H1 (cell line): ENCODE measurements around the gene MOB3B. TPM values are rescaled to one million over a fixed set of nuclear protein-coding genes. Genes with fewer than 3 reads are reported as not detected.

Source experiments
- CTCF ChIA-PET: fragments of 300-600 bp; sonication (Branson Sonifier 250); formaldehyde crosslinking; loops from one replicate; lab custom pipeline; 2021; ENCODE audit not compliant: partially characterized antibody; lab: Charles Lee
- POLR2A ChIA-PET: fragments of 300-600 bp; sonication (Branson Sonifier 250); formaldehyde crosslinking; loops from one replicate; lab custom pipeline; 2021; ENCODE audit warnings: inconsistent platforms; ENCODE audit not compliant: partially characterized antibody; lab: Charles Lee
- DNase-seq, 2 experiments: peaks; one replicate each; pipeline versions ENCODE4 v3.0.0 to v3.0.0-alpha.2; 2010 to 2022; ENCODE audit warnings: low spot score in 2 of 2, low read depth in 1 of 2, mixed read lengths in 1 of 2
- FAIRE-seq: peaks from 2 replicates; lab custom pipeline; 2011; peaks lifted over from hg19 to GRCh38; lab: Jason Lieb, UNC
- H2AFZ ChIP-seq: 2 replicates; pipeline ENCODE4 v1.8.1; 2012; ENCODE audit warnings: low read length, inconsistent platforms
- H2AK5ac ChIP-seq: 2 replicates; pipeline ENCODE4 v1.6.1; 2013; ENCODE audit warnings: low read depth, low read length
- H2BK120ac ChIP-seq: replicated peaks from 2 replicates; pipeline ENCODE3; 2013; ENCODE audit warnings: low read depth, low read length, inconsistent platforms
- H2BK12ac ChIP-seq: 2 replicates; pipeline ENCODE4 v1.6.1; 2013; ENCODE audit warnings: low read depth, low read length
- H2BK15ac ChIP-seq: 2 replicates; pipeline ENCODE4 v1.6.1; 2013; ENCODE audit warnings: low read length
- H2BK20ac ChIP-seq: 2 replicates; pipeline ENCODE4 v1.6.1; 2013; ENCODE audit warnings: low read length
- H2BK5ac ChIP-seq: 2 replicates; pipeline ENCODE4 v1.6.1; 2013; ENCODE audit warnings: low read depth, low read length
- H3K14ac ChIP-seq: 2 replicates; pipeline ENCODE4 v1.6.1; 2013; ENCODE audit warnings: inconsistent platforms; ENCODE audit not compliant: insufficient read length
- H3K18ac ChIP-seq: 2 replicates; pipeline ENCODE4 v1.6.1; 2013; ENCODE audit warnings: low read length; ENCODE audit errors: extremely low read depth
- H3K23ac ChIP-seq: 2 replicates; pipeline ENCODE4 v1.6.1; 2013; ENCODE audit warnings: inconsistent platforms; ENCODE audit not compliant: insufficient read length
- H3K23me2 ChIP-seq: 2 replicates; pipeline ENCODE4 v1.6.1; 2013; ENCODE audit warnings: low read depth, low read length
- H3K27ac ChIP-seq: 2 replicates; pipeline ENCODE4 v1.6.1; 2011; ENCODE audit warnings: low read depth, low read length, inconsistent platforms
- H3K27me3 ChIP-seq, 4 experiments: replicated peaks in 1 of 4; 1 replicate in 1 of 4; 2 replicates in 3 of 4; pipeline versions ENCODE4 v1.6.1 to v1.8.1; 2011 to 2013; ENCODE audit warnings: low read length in 3 of 4, mild to moderate bottlenecking in 3 of 4, inconsistent platforms in 2 of 4, mixed read lengths in 2 of 4, moderate library complexity in 1 of 4; ENCODE audit not compliant: control insufficient read depth in 3 of 4, insufficient read depth in 3 of 4; ENCODE audit errors: extremely low read depth in 1 of 4
- H3K36me3 ChIP-seq, 4 experiments: 2 replicates each; pipeline versions ENCODE4 v1.6.1 to v1.8.1; 2011 to 2013; ENCODE audit warnings: mild to moderate bottlenecking in 4 of 4, low read length in 3 of 4, moderate library complexity in 2 of 4, control low read depth in 1 of 4, inconsistent platforms in 1 of 4; ENCODE audit not compliant: insufficient read depth in 4 of 4, control insufficient read depth in 2 of 4
- H3K4ac ChIP-seq: replicated peaks from 2 replicates; pipeline ENCODE3; 2013; ENCODE audit warnings: low read length, low read depth, mixed read lengths, inconsistent platforms; ENCODE audit not compliant: insufficient read length
- H3K4me1 ChIP-seq, 4 experiments: replicated peaks in 1 of 4; 1 replicate in 1 of 4; 2 replicates in 3 of 4; pipeline versions ENCODE4 v1.6.1 to v1.8.1; 2011 to 2013; ENCODE audit warnings: low read length in 3 of 4, inconsistent platforms in 2 of 4, mixed read lengths in 1 of 4; ENCODE audit not compliant: insufficient read depth in 4 of 4, control insufficient read depth in 3 of 4
- H3K4me2 ChIP-seq, 2 experiments: 2 replicates each; pipeline versions ENCODE4 v1.6.1 to v1.8.1; 2011 to 2013; ENCODE audit warnings: low read depth in 2 of 2, low read length in 2 of 2, control low read depth in 1 of 2, inconsistent platforms in 1 of 2, mild to moderate bottlenecking in 1 of 2; ENCODE audit not compliant: insufficient read depth in 1 of 2
- H3K4me3 ChIP-seq, 4 experiments: fragments of 200-600, 300-600 bp in 1 of 4; sonication (generic), shearing (Covaris generic), sonication (Bioruptor Twin) in 1 of 4; 2 replicates each; pipeline versions ENCODE4 v1.5.1 to v1.8.1; 2011 to 2016; ENCODE audit warnings: low read length in 4 of 4, low read depth in 3 of 4, control low read depth in 2 of 4, inconsistent platforms in 2 of 4, mild to moderate bottlenecking in 2 of 4, mixed read lengths in 1 of 4, moderate library complexity in 1 of 4; ENCODE audit not compliant: insufficient read depth in 2 of 4; ENCODE audit errors: extremely low read depth in 1 of 4
- H3K56ac ChIP-seq: replicated peaks from 2 replicates; pipeline ENCODE3; 2013; ENCODE audit warnings: low read depth, mild to moderate bottlenecking, mixed read lengths, low read length, inconsistent platforms; ENCODE audit not compliant: insufficient read length
- H3K79me1 ChIP-seq: 2 replicates; pipeline ENCODE4 v1.6.1; 2013; ENCODE audit warnings: low read depth, low read length, control low read depth
- H3K79me2 ChIP-seq, 2 experiments: 2 replicates each; pipeline versions ENCODE4 v1.6.1 to v1.8.1; 2012 to 2013; ENCODE audit warnings: low read length in 2 of 2, mild to moderate bottlenecking in 2 of 2, inconsistent platforms in 1 of 2; ENCODE audit not compliant: insufficient read depth in 2 of 2, control insufficient read depth in 1 of 2
- H3K9ac ChIP-seq, 4 experiments: replicated peaks in 1 of 4; 1 replicate in 1 of 4; 2 replicates in 3 of 4; pipeline versions ENCODE4 v1.6.1 to v1.8.1; 2011 to 2013; ENCODE audit warnings: low read depth in 3 of 4, low read length in 3 of 4, control low read depth in 2 of 4, mild to moderate bottlenecking in 2 of 4, moderate library complexity in 2 of 4, inconsistent platforms in 1 of 4; ENCODE audit errors: extremely low read depth in 1 of 4
- H3K9me3 ChIP-seq, 2 experiments: 2 replicates each; pipeline versions ENCODE4 v1.6.1 to v1.8.1; 2012 to 2013; ENCODE audit warnings: mild to moderate bottlenecking in 2 of 2, moderate library complexity in 2 of 2, control low read depth in 1 of 2, inconsistent platforms in 1 of 2, low read depth in 1 of 2, low read length in 1 of 2, mixed read lengths in 1 of 2; ENCODE audit not compliant: insufficient read depth in 2 of 2
- H4K20me1 ChIP-seq, 2 experiments: replicated peaks in 1 of 2; 2 replicates each; pipeline versions ENCODE3 to v1.8.1; 2011 to 2013; ENCODE audit warnings: inconsistent platforms in 2 of 2, low read length in 2 of 2, mild to moderate bottlenecking in 1 of 2; ENCODE audit not compliant: insufficient read depth in 2 of 2, control insufficient read depth in 1 of 2
- H4K5ac ChIP-seq: 2 replicates; pipeline ENCODE4 v1.6.1; 2013; ENCODE audit warnings: low read length, low read depth, mixed read lengths, inconsistent platforms; ENCODE audit not compliant: insufficient read length
- H4K8ac ChIP-seq: 2 replicates; pipeline ENCODE4 v1.8.0; 2013; ENCODE audit warnings: mild to moderate bottlenecking, moderate library complexity, low read length, inconsistent platforms; ENCODE audit not compliant: insufficient read depth; ENCODE audit errors: extremely low read depth
- H4K91ac ChIP-seq: replicated peaks from 2 replicates; pipeline ENCODE3; 2013; ENCODE audit warnings: low read length, mixed read lengths, inconsistent platforms; ENCODE audit not compliant: insufficient read length
- CBX5 ChIP-seq: fragments of 300-800, 300-1000 bp; sonication (generic); IDR thresholded peaks from 2 replicates; pipeline ENCODE4 v1.7.1; 2016; ENCODE audit warnings: antibody characterized with exemption, low read length, low read depth
- SP1 ChIP-seq: IDR thresholded peaks from 2 replicates; pipeline ENCODE4 v1.6.1; 2011; ENCODE audit warnings: low read depth, low read length
- TCF12 ChIP-seq: IDR thresholded peaks from 2 replicates; pipeline ENCODE4 v1.6.1; 2011; ENCODE audit warnings: low read depth, mild to moderate bottlenecking, low read length
- WGBS, 2 experiments: shearing (Covaris generic) in 1 of 2; methylation state at CpG; one replicate each; pipeline versions ENCODE4 v1.1.6 to v1.1.7; 2013 to 2015; ENCODE audit warnings: low lambda C conversion rate in 2 of 2, mixed read lengths in 2 of 2, inconsistent platforms in 1 of 2, low coverage in 1 of 2, missing lambda C conversion rate in 1 of 2; ENCODE audit not compliant: insufficient replicate concordance in 2 of 2, insufficient coverage in 1 of 2, insufficient read length in 1 of 2; ENCODE audit errors: extremely low coverage in 1 of 2, missing lambda C conversion rate in 1 of 2; 5-methylcytosine and 5-hydroxymethylcytosine counted together
- polyA plus RNA-seq, 7 experiments: library from polyadenylated mRNA; depleted of rRNA in 3 of 7; stranded (reverse) in 5 of 7; unstranded in 2 of 7; fragments of >200 nt in 5 of 7; fragments of 200-250 nt in 2 of 7; gene quantifications; 1 replicate in 5 of 7; 2 replicates in 1 of 7; 4 replicates in 1 of 7; pipeline versions ENCODE4 v1.2.1 to v1.2.3, GENCODE V29; 2011 to 2013; ENCODE audit warnings: missing spikeins in 2 of 7, mixed read lengths in 2 of 7
- total RNA-seq: library from RNA; stranded (reverse); fragmentation: NEBNext Ultra II Directional; extraction: Animal tissue kit (Norgen Biotek cat#: 25700); gene quantifications from 2 replicates; pipeline ENCODE4 v1.2.1, GENCODE V29; 2021

MOB3B gene
- total and polyA plus RNA-seq, 2 of the 8 experiments (the other 6 are each of a cell fraction or from before 2014, with no cell fraction given), result 12.7 to 16.1 TPM

DNA sequence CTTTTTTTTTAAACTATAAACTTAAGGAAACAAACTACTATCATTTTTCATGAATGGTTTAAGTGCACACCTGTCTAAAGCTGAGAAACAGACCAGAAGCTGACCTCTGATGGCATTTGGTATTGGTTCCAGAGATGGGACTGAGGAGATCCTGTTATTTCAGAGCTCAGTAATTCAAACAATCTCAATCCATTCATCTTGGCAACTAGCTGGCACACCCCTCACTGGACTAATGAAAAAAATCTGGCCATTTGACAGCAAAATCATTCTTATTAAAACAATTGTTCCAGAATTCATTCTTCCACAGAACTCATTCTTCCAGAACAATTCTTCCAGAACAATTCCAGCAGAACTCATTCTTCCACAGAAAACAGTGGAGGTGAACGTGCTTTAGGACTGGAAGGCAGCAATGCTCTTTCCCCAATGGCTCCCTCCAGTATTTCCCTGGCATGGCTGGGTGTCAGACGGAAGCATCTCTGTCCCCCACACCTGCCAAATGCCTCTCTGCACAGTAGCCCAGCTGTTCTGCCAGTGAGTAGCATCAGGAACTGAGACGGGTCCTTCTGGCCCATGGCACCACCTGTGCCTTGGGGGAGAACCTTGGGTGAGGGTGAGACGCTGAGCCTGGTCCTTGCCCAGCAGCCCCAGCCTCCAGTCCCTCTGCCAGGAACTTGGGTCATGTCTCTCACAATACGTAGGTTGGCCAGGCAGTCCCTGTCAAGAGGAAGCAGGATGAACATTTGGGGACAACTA is 145.2 kb downstream of the MOB3B start:
- Histone ChIP-seq H3K4ac (no peak overlapping the region), H2BK5ac (peak overlapping the region; percentile 20; the same call in 1 of the 2 replicates), H2AK5ac (no peak overlapping the region), H3K56ac (no peak overlapping the region), H3K23ac (no peak overlapping the region), H3K79me2 (no peaks in the 10 kb centered on the region; a peak in 1 of 4 replicates), H2AFZ (no peak overlapping the region), H3K23me2 (no peaks in the 10 kb centered on the region; the same call in 1 of the 2 replicates), H3K4me1 (peaks cover 2 to 9% (median 4%) of the 10 kb centered on the region in 4 experiments; a peak in 4 of 7 replicates), H3K18ac (peak overlapping the region; percentile 24; the same call in 1 of the 2 replicates), H3K79me1 (no peaks in the 10 kb centered on the region), H4K8ac (no peak overlapping the region; the same call in 1 of the 2 replicates), H3K27ac (no peak overlapping the region), H4K91ac (peak overlapping the region; percentile 9), H3K4me2 (no peak overlapping the region), H4K5ac (no peak overlapping the region), H2BK15ac (peak overlapping the region; percentile 9; the same call in 1 of the 2 replicates), H3K36me3 (no peaks in the 10 kb centered on the region), H3K9me3 (no peaks in the 10 kb centered on the region), H2BK20ac (0 out of 2 replicates have a peak overlapping the region, but pooled peaks have one; percentile 37), H3K4me3 (no peak overlapping the region), H3K9ac (no peak overlapping the region), H3K27me3 (no peaks in the 10 kb centered on the region), H3K14ac (no peak overlapping the region), H2BK12ac (no peak overlapping the region), H2BK120ac (no peak overlapping the region), H4K20me1 (no peaks in the 10 kb centered on the region)
- DNase-seq, result no peak
- WGBS, 2 experiments, result 90% methylated on average over 5 of the region's 5 CpGs; no CpG with 5 or more reads in 1 of the 2 experiments
- TF ChIP-seq CBX5 (no peak), SP1 (no peak), TCF12 (no peak)
- no peak for FAIRE-seq
- CTCF ChIA-PET, result interaction anchor here (1.0 to 1.1 kb wide), 3 partner anchors 25 to 163 kb away, joined by 3 to 4 read pairs (median 4); no protein-coding TSS in a partner anchor
- POLR2A ChIA-PET, result no interaction called here
